NCI-H2081 treated with DMSO at 0.1 percent for 48 hours (cell line): ENCODE measurements around the gene RELL2.
"Not testable (repeated sequence)": the region's sequence is repeated elsewhere in the genome, so short reads cannot be mapped to it uniquely, and the experiment has no call there.

Experiments used
- DNase-seq: peaks from one replicate; lab custom pipeline; 2025; lab: John Stamatoyannopoulos, UW

RELL2 gene, protein sequence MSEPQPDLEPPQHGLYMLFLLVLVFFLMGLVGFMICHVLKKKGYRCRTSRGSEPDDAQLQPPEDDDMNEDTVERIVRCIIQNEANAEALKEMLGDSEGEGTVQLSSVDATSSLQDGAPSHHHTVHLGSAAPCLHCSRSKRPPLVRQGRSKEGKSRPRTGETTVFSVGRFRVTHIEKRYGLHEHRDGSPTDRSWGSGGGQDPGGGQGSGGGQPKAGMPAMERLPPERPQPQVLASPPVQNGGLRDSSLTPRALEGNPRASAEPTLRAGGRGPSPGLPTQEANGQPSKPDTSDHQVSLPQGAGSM

GRCh38 chr5:141636413-141637122 is at the start of gene RELL2, which contains the start of gene HDAC3:
Gene RELL2 (plus strand): TSS chr5:141636997. CDS start chr5:141638226, 1,229 bp downstream.
Gene HDAC3 (minus strand): TSS chr5:141636849. CDS start chr5:141636790, 59 bp downstream.
- DNase-seq: no peak

DNA sequence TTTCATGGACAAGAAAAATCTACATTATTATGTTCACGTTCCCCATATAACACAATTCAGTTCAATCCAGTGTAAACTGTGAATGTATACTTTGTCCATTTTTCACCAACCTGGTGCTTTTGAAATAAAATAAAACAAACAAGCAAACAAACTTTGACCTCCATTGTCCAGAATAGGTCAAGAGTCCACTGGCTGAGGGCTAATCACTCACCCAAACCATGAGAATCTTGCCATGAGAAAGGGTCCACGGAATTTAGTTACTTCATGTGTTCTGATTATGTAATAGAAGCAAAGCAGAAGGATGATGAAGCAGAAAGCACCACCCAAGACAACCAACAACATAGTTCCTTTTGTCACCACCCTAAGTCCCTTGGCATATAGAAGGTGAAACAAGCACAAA is 46.7 kb upstream of the RELL2 start:
- no peak for DNase-seq

- DNase-seq: no peak
Measured at GRCh38 chr5:141596867-141597266, 39.9 kb upstream of the RELL2 start.

- DNase-seq: no peak
Measured at GRCh38 chr5:141597394-141597793, 39.4 kb upstream of the RELL2 start.

- DNase-seq: no peak
Measured at GRCh38 chr5:141597814-141598213, 39.0 kb upstream of the RELL2 start.

DNA sequence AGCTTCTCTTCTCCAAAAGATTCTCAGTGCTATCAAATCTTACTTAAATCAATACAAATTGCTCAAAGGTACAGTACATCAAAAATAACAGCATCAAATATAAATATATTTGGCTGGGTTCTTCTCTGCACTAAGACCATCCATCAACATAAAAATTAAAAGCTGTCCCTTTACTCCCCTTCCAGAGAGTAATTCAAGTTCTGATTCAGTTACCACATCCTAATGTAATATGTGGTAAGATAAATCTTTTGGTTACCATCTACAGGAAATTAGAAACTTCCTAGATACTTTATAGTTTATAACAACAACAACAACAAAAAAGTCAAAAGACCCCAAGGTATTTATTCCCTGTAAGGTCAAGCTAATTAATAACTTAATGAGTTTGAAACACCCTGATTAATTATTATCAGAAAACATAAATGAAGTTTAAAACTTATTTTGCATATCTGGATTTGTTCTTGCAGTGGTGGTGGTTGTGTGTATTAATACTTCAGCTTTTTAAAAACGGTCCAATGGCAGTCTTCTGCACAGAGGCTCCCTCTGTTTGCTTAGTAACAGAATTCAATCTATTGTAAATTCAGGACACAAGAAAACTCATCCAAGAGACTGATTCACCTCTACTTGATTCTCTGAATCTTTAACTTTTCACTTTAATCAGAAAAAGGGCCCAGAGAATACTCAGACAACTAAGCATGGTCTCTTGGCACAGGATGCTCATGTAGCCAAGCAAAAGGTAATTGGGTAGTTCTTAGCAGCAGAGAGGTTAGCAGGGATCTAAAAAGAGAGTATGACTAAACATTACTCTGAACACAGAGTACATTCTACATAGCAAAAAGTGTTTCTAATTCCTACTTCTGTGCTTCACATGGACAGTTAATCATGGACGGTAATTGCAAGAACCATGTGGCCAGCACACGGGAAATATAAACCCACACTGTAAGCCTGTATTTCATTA is 38.1 kb upstream of the RELL2 start:
- no peak for DNase-seq

DNA sequence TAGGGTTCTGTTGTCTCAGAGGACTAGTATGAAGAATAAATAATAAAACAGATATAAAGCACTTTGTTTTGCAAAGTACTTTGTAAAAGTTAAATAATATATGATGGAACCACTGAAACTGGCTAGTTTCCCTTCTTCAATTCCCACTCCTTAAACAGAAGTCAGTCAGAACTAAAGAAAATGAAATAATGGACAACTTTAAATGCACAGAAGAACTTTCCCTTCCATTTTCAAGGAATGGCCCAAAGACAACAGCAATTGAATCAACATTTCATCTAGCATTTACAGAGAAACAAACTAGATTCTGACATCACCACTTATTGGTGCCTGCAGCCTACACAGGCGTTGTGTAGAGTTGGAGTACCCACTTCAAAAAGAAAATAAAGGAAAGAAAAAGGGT is 34.2 kb upstream of the RELL2 start:
- DNase-seq: no peak

- DNase-seq: no peak
Measured at GRCh38 chr5:141603923-141604717, 32.7 kb upstream of the RELL2 start.

GRCh38 chr5:141605523-141606277 is 31.1 kb upstream of the RELL2 start:
- no peak for DNase-seq

DNA sequence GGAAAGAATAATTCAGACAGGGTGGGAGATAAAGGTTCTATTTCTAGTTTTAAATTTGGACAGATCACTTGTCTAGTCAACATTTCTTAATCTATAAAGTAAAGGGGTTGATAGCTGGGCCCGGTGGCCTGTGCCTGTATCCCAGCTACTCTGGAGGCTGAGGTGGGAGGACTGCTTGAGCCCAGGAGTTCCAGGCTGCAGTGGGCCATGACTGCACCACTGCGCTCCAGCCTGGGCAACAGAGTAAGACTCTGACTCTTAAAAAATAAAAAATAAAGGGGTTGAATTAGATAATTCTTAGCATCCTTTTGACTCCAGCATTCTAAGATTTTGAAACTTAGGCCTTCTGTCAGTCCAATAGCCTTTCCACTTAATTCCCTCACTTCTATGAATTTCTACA is 28.8 kb upstream of the RELL2 start:
- DNase-seq: no peak

- DNase-seq: no peak
Measured at GRCh38 chr5:141608557-141608956, 28.2 kb upstream of the RELL2 start.

GRCh38 chr5:141609044-141609443 is 27.8 kb upstream of the RELL2 start:
- no peak for DNase-seq

DNA sequence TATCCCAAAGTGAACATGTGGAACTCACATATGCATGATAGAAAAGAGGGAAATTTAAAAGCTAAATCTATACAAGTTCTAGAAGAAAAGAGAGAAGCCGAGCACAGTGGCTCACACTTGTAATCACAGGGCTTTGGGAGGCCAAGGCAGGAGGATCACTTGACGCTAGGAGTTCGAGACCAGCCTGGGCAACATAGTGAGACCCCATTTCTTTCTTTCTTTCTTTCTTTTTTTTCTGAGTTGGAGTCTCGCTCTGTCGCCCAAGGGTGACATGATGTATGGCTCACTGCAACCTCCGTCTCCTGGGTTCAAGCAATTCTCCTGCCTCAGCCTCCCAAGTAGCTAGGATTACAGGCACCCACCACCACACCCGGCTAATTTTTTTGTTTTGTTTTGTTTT is 26.9 kb upstream of the RELL2 start:
- DNase-seq: not testable (repeated sequence)

DNA sequence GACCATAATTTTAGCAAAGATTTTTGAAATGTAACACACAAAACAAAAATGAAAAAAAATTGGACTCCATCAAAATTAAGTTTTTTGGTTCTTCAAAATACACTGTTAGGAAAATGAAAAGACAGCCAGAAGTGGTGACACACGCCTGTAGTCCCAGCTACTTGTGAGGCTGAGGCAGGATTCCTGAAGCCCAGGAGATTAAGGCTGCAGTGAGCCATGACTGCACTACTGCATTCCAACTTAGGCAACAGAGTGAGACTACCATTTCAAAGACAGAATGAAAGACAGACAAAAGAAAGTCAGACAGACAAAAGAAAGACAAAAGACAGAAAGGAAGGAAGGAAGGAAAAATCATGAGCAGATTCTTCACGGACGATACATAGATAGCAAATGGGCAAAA is 25.5 kb upstream of the RELL2 start:
- no peak for DNase-seq

DNA sequence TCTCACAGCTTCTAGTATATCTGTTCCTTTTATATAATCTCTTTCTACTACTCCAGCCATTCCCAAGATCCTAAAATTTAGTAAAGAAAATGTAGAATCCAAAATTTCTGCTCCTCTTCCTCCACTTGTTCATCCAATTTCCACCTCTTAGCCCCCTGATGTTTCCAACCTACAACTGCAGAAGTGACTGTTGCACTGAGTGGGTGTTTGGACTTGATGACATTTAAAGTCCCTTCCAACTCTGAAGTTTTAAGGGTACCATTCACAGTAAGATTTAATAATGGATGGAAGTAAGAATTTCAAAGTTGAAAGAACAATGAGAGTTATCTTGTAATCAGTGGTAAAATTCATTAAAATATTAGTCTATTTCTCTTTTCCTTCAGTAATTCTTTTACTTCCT is 23.5 kb upstream of the RELL2 start:
- DNase-seq: no peak

DNA sequence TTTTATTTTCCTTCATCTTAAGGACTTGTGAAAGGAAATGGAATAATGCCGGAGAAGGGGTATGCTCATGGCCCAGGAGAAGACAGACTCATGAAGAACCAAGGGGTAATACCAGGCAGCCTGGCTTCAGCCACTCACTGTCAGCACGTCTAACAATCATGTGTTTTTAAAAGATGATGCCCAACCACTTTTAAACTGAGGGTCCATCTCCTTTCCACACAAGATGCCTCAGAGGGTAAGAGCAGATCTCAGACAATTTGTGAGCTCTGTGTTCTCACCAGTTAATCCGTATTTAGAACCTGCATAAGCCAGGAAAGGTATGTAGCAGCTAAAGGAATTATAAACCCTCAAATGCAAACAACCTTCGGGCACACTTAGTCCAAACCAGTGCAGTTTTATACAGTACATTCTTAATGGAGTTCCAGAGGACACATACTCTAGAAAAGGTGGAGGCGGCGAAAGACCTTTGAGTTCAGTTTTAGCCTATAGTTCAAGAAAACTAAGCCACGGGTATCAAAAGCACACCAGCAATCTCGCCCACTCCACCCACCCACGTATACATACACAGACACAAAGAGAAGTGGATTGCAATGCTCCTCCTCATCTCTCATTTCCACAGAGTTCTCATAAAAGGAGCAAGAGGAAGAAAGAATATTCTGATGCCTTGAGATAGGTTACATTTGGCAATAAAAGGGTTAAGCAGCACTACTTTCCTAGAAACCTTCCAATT is 20.6 kb upstream of the RELL2 start:
- DNase-seq: no peak

GRCh38 chr5:141617128-141617527 is 19.7 kb upstream of the RELL2 start:
- DNase-seq: no peak

DNA sequence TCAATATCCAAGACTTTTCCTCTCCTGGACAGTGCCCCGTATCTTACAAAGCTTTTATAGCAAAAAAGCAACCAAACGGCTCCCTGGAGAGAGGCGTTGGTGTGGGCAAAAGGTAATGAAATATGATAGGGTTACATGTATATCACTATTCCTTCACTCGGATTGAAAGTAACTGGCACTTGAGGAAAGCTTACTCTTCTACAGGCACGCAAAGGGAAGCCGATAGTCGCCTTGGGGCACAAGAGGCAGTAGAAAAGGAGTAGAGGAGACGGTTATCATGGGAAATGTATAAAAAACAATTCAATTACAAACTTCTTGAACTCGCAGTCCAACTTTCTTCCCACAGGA is 19.1 kb upstream of the RELL2 start:
- no peak for DNase-seq

- no peak for DNase-seq
Measured at GRCh38 chr5:141618030-141618803, 18.6 kb upstream of the RELL2 start.
